Panc1 (cell line): Measurements from ENCODE around the gene CTXND2.

Experiments
- POLR2AphosphoS5 ChIP-seq: IDR thresholded peaks from 2 replicates; pipeline ENCODE4 v1.6.1; 2012; ENCODE audit warnings: mild to moderate bottlenecking, low read depth, low read length, moderate library complexity
- TCF7L2 ChIP-seq: IDR thresholded peaks from 2 replicates; pipeline ENCODE4 v1.6.1; 2011; ENCODE audit warnings: mild to moderate bottlenecking, low read depth, low read length, inconsistent platforms
- TF ChIP-seq, protein P1 (sequence below), 2 experiments: IDR thresholded peaks; 2 replicates each; pipeline ENCODE4 v1.6.1; 2011 to 2012; ENCODE audit warnings: low read depth in 2 of 2, control low read depth in 1 of 2, low read length in 1 of 2, mild to moderate bottlenecking in 1 of 2, moderate library complexity in 1 of 2; ENCODE audit not compliant: insufficient read depth in 1 of 2
- TF ChIP-seq, protein P2 (sequence below): fragments of 450-650 bp; IDR thresholded peaks from 2 replicates; pipeline ENCODE4 v1.5.1; 2017; ENCODE audit warnings: mild to moderate bottlenecking

DNA sequence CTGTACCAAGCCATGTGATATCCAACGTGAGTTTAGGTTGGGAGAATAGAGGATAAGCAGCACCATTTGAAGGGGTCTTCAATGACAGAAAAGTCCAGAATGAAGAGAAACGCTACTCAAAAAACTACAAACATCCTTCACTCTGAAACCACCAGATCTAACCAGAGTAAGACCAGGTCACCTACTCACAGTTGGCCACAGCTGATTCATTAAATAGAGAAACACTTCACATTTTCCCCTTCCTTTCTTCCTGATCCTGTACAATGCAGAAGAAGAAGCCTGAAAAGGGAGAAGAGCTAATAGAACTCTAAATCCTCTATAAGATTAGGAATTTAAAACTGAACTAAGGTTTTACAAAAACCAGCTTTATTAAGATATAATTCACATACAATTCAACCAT is 19.9 kb downstream of the CTXND2 start:
- TF ChIP-seq, protein P1, sequence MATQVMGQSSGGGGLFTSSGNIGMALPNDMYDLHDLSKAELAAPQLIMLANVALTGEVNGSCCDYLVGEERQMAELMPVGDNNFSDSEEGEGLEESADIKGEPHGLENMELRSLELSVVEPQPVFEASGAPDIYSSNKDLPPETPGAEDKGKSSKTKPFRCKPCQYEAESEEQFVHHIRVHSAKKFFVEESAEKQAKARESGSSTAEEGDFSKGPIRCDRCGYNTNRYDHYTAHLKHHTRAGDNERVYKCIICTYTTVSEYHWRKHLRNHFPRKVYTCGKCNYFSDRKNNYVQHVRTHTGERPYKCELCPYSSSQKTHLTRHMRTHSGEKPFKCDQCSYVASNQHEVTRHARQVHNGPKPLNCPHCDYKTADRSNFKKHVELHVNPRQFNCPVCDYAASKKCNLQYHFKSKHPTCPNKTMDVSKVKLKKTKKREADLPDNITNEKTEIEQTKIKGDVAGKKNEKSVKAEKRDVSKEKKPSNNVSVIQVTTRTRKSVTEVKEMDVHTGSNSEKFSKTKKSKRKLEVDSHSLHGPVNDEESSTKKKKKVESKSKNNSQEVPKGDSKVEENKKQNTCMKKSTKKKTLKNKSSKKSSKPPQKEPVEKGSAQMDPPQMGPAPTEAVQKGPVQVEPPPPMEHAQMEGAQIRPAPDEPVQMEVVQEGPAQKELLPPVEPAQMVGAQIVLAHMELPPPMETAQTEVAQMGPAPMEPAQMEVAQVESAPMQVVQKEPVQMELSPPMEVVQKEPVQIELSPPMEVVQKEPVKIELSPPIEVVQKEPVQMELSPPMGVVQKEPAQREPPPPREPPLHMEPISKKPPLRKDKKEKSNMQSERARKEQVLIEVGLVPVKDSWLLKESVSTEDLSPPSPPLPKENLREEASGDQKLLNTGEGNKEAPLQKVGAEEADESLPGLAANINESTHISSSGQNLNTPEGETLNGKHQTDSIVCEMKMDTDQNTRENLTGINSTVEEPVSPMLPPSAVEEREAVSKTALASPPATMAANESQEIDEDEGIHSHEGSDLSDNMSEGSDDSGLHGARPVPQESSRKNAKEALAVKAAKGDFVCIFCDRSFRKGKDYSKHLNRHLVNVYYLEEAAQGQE (IDR thresholded peaks at IDR 0.05; ENCODE audit: insufficient read depth in 1 of 2, low read depth in 2 of 2, low read length in 1 of 2): no peak
- TF ChIP-seq, protein P2, sequence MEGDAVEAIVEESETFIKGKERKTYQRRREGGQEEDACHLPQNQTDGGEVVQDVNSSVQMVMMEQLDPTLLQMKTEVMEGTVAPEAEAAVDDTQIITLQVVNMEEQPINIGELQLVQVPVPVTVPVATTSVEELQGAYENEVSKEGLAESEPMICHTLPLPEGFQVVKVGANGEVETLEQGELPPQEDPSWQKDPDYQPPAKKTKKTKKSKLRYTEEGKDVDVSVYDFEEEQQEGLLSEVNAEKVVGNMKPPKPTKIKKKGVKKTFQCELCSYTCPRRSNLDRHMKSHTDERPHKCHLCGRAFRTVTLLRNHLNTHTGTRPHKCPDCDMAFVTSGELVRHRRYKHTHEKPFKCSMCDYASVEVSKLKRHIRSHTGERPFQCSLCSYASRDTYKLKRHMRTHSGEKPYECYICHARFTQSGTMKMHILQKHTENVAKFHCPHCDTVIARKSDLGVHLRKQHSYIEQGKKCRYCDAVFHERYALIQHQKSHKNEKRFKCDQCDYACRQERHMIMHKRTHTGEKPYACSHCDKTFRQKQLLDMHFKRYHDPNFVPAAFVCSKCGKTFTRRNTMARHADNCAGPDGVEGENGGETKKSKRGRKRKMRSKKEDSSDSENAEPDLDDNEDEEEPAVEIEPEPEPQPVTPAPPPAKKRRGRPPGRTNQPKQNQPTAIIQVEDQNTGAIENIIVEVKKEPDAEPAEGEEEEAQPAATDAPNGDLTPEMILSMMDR: no peak
- no peak for TF ChIP-seq POLR2AphosphoS5
- TF ChIP-seq TCF7L2: no peak
